ENCODE measurements around the gene TNNC1.

TNNC1 gene

GRCh38 chr3:52458031-52458760, 4.4 kb upstream of the TNNC1 start:
- no peak for TF ChIP-seq CTCF (IDR thresholded peaks at IDR 0.05; ENCODE audit: extremely low read depth, insufficient read depth, missing control alignments)
- no peak for DNase-seq (ENCODE audit: low spot score)
- in situ Hi-C loops (cut with MboI; ENCODE audit: low pct_unique_long_range_greater_than_20kb, low sequenced_read_pairs, unreplicated experiment), result no loop called here

GRCh38 chr3:52456800-52457183, 3.0 kb upstream of the TNNC1 start:
- no peak for DNase-seq (ENCODE audit: low spot score)
- in situ Hi-C loops (cut with MboI; ENCODE audit: low pct_unique_long_range_greater_than_20kb, low sequenced_read_pairs, unreplicated experiment), result no loop called here
- no peak for TF ChIP-seq CTCF (IDR thresholded peaks at IDR 0.05; ENCODE audit: extremely low read depth, insufficient read depth, missing control alignments)

- no peak for DNase-seq (ENCODE audit: low spot score)
These were observed 2.4 kb upstream of the TNNC1 start for GRCh38 chr3:52456169-52456799.

GRCh38 chr3:52455283-52456168, 1.7 kb upstream of the TNNC1 start, which contains the start of gene NISCH:
Gene NISCH (plus strand): TSS chr3:52455604. CDS start chr3:52455642, 38 bp downstream.
- peak; percentile 99 for DNase-seq (ENCODE audit: low spot score)
- TF ChIP-seq CTCF (IDR thresholded peaks at IDR 0.05; ENCODE audit: extremely low read depth, insufficient read depth, missing control alignments), result no peak
- in situ Hi-C loops (cut with MboI; ENCODE audit: low pct_unique_long_range_greater_than_20kb, low sequenced_read_pairs, unreplicated experiment), result no loop called here

More at GRCh38 chr3:52456169-52456799, 2.4 kb upstream of the TNNC1 start:
- in situ Hi-C loops (cut with MboI; ENCODE audit: low pct_unique_long_range_greater_than_20kb, low sequenced_read_pairs, unreplicated experiment), result no loop called here
- no peak for TF ChIP-seq CTCF (IDR thresholded peaks at IDR 0.05; ENCODE audit: extremely low read depth, insufficient read depth, missing control alignments)

GRCh38 chr3:52454938-52455282, 1.1 kb upstream of the TNNC1 start:
- DNase-seq (ENCODE audit: low spot score), result no peak
- in situ Hi-C loops (cut with MboI; ENCODE audit: low pct_unique_long_range_greater_than_20kb, low sequenced_read_pairs, unreplicated experiment), result no loop called here
- TF ChIP-seq CTCF (IDR thresholded peaks at IDR 0.05; ENCODE audit: extremely low read depth, insufficient read depth, missing control alignments), result no peak

- in situ Hi-C loops (cut with MboI; ENCODE audit: low pct_unique_long_range_greater_than_20kb, low sequenced_read_pairs, unreplicated experiment), result no loop called here
- no peak for DNase-seq (ENCODE audit: low spot score)
- TF ChIP-seq CTCF (IDR thresholded peaks at IDR 0.05; ENCODE audit: extremely low read depth, insufficient read depth, missing control alignments), result no peak
These were observed 553 bp upstream of the TNNC1 start for GRCh38 chr3:52454250-52454937.
